SU-DHL-6 (cell line): ENCODE data around the gene CHD6.

Source experiments
- H2AFZ ChIP-seq: fragments of 200-600 bp; sonication (generic); 2 replicates; pipeline ENCODE4 v1.6.1; 2014; ENCODE audit warnings: low read depth, mild to moderate bottlenecking, moderate library complexity, mixed read lengths, antibody characterized with exemption, low read length; ENCODE audit not compliant: severe bottlenecking
- H3F3A ChIP-seq: fragments of 200-600 bp; shearing (Covaris generic); 2 replicates; pipeline ENCODE4 v1.6.0; 2016; ENCODE audit warnings: antibody characterized with exemption, mild to moderate bottlenecking; ENCODE audit not compliant: insufficient read depth
- H3K27ac ChIP-seq: fragments of 200-600 bp; sonication (generic); 2 replicates; pipeline ENCODE4 v1.5.1; 2016; ENCODE audit warnings: low read depth, mild to moderate bottlenecking, low read length, moderate library complexity, mixed read lengths
- H3K27me3 ChIP-seq: fragments of 200-600 bp; sonication (generic), shearing (Covaris generic); 2 replicates; pipeline ENCODE4 v1.6.0; 2014; ENCODE audit warnings: mild to moderate bottlenecking, low read length
- H3K36me3 ChIP-seq: fragments of 200-600 bp; sonication (generic); 2 replicates; pipeline ENCODE4 v1.6.1; 2014; ENCODE audit warnings: mild to moderate bottlenecking, low read length, mixed read lengths
- H3K4me2 ChIP-seq: fragments of 300-600, 200-600 bp; shearing (Covaris generic), sonication (generic); 2 replicates; pipeline ENCODE4 v1.6.0; 2014; ENCODE audit warnings: low read length, low read depth, mild to moderate bottlenecking; ENCODE audit not compliant: poor library complexity, severe bottlenecking
- H3K4me3 ChIP-seq: fragments of 200-600 bp; sonication (generic); 2 replicates; pipeline ENCODE4 v1.5.1; 2014; ENCODE audit warnings: antibody characterized with exemption, low read length, mild to moderate bottlenecking, mixed read lengths; ENCODE audit not compliant: insufficient read depth, poor library complexity, severe bottlenecking
- H3K79me2 ChIP-seq: fragments of 200-600 bp; sonication (generic); 2 replicates; pipeline ENCODE4 v1.6.1; 2014; ENCODE audit warnings: mild to moderate bottlenecking, low read length, moderate library complexity; ENCODE audit not compliant: insufficient read depth
- H3K9ac ChIP-seq: fragments of 200-600 bp; sonication (generic); 2 replicates; pipeline ENCODE4 v1.7.0; 2014; ENCODE audit warnings: mild to moderate bottlenecking, low read length
- H3K9me2 ChIP-seq: fragments of 200-600 bp; sonication (generic); replicated peaks from 2 replicates; pipeline ENCODE4 v1.6.1; 2014; ENCODE audit warnings: low read length; ENCODE audit not compliant: insufficient read depth
- H3K9me3 ChIP-seq: fragments of 200-600 bp; sonication (generic); 2 replicates; pipeline ENCODE4 v1.6.1; 2014; ENCODE audit warnings: low read length, mixed read lengths; ENCODE audit not compliant: insufficient read depth
- H4K20me1 ChIP-seq: fragments of 200-600 bp; sonication (generic); 2 replicates; pipeline ENCODE4 v1.6.1; 2014; ENCODE audit warnings: low read depth, mild to moderate bottlenecking, antibody characterized with exemption, low read length, moderate library complexity, mixed read lengths
- CTCF ChIP-seq: fragments of 200-600 bp; sonication (generic); IDR thresholded peaks from one replicate; pipeline ENCODE4 v1.5.1; 2017; ENCODE audit warnings: antibody characterized with exemption, mild to moderate bottlenecking, low read length, moderate library complexity; ENCODE audit not compliant: insufficient read depth, poor library complexity, severe bottlenecking
- EZH2phosphoT487 ChIP-seq: fragments of 200-600 bp; sonication (generic), shearing (Covaris generic); conservative IDR thresholded peaks from 2 replicates; pipeline ENCODE4 v1.6.1; 2018; ENCODE audit warnings: mild to moderate bottlenecking, antibody characterized with exemption, low read length, moderate library complexity, mixed read lengths

Gene CHD6

DNA sequence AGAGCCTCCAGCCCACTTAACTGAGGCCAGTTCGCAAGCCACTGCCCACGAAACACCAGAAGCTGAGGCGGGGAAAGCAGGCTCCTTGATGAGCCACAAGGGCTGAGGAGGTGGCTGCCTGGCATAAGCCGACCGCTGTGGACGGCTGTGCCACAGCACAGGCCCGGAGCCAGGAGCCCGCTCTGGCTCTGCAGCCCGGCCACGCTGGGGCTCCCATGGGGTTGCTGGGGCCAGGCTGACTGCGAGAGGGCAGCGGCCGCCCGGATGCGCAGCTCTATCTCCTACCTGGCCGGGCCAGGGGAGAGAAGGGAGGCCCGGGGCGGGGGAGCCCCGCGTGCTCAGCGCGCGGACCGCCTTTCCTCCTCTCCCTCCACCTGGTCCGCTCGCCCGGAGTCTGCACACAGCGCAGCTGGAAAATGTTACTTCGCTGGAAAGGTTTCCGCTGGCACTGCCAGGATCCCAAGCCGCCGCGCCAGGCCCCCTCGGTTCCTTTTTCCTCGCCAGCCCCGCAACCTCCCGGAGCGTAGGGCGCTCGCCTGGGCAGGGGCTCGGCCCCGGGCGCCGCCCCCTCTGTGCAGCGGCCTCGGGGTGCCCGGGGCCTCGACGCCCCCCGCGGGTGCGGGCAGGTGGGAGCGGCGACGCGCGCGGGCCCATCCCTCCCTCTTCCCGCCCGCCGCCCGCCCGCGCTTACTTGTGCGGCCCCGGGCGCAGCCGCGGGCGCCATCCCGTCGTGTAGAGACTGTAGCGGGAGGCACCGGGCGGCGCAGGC is 252.2 kb downstream of the CHD6 start:
- Histone ChIP-seq H3K36me3 (no peaks in the 10 kb centered on the region), H3K27me3 (no peaks in the 10 kb centered on the region), H3F3A (no peaks in the 10 kb centered on the region), H3K9me2 (no peaks in the 10 kb centered on the region), H3K9ac (no peak overlapping the region), H3K4me2 (no peak overlapping the region), H3K4me3 (no peak overlapping the region), H4K20me1 (no peaks in the 10 kb centered on the region), H3K79me2 (no peaks in the 10 kb centered on the region), H3K27ac (no peak overlapping the region), H2AFZ (no peak overlapping the region), H3K9me3 (no peaks in the 10 kb centered on the region)
- TF ChIP-seq EZH2phosphoT487 (no peak), CTCF (no peak)

DNA sequence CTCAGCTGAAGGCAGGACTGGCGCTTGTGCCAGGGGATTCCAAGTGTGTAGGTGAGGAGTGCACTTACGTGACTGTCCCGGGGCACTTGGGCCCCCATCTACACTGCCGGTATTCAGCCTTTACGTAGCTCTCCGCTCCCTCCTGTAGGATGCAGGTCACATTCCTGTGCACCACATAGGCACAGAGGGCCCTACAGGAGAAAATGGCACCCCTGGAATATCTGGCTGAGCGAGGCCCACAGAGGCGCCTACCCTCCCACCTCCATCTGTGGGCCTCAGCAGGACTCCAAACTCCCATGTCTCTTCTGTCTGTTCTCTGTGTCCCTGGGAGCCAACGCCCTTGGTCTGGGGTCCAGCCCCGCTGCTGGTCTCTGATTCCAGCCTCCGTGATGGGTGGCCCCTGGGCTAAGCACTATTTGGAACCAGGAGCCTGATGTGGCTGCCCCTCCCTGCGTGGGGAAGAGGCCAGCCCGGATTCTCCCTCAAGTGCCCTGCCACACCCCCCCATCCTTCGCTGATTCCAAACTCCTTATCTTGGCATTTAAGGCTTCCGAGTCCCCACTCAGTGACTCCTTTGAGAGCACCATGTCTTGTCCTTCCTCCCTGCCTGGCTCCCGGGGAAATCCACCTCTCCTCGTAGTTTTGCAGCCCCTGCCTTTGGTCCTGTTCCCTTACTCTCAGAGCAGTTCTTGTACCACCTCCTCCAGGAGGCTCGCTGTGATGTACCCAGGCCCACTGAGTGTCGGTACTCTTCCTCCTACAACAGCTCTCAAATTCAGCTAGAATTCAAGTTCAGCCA is 253.0 kb downstream of the CHD6 start:
- H2AFZ ChIP-seq, result no peak overlapping the region
- no peak overlapping the region for H3K4me2 ChIP-seq

DNA sequence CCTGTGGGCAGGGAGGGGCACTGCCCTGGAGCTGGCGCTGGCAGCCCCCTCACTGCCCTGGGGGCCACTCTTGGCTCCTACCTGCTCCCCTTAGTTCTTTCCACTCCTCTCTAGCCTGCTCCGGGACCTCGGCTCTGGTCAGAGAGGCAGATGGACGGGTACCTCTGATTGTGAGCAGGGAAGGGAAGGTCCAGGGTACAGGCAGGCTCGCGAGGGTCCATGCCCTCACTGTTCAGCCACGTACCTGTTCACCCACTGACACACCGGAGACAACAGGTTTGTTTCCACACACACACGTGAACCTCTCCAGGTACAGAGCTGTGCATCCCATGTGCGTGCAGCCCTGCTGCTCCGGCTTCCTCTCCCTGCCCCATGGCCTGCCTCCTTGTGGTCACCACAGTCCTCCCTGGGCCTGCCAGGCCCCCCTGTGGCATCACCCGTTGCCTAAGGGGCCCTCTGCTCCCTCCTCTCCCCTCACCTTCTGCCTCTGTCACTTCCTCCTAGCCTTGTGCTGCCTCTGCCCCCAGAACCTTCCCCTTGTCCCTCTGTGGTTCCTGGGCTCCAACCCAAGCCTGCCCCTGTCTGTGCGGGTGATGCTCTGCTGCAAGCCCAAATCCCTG is 253.8 kb downstream of the CHD6 start:
- Histone ChIP-seq H4K20me1 (no peaks in the 10 kb centered on the region), H3K4me3 (no peak overlapping the region), H3K9ac (no peak overlapping the region), H2AFZ (no peak overlapping the region), H3K27me3 (no peaks in the 10 kb centered on the region), H3K79me2 (no peaks in the 10 kb centered on the region), H3F3A (no peaks in the 10 kb centered on the region), H3K4me2 (no peak overlapping the region), H3K27ac (no peak overlapping the region), H3K9me2 (no peaks in the 10 kb centered on the region), H3K9me3 (no peaks in the 10 kb centered on the region), H3K36me3 (no peaks in the 10 kb centered on the region)
- TF ChIP-seq CTCF (no peak), EZH2phosphoT487 (no peak)

More for the DNA sequence above, 253.0 kb downstream of the CHD6 start:
- Histone ChIP-seq H3K4me3 (no peak overlapping the region), H3K9me2 (no peaks in the 10 kb centered on the region), H3K27ac (no peak overlapping the region), H3K27me3 (no peaks in the 10 kb centered on the region), H3K9me3 (no peaks in the 10 kb centered on the region), H4K20me1 (no peaks in the 10 kb centered on the region), H3K9ac (no peak overlapping the region), H3F3A (no peaks in the 10 kb centered on the region), H3K36me3 (no peaks in the 10 kb centered on the region), H3K79me2 (no peaks in the 10 kb centered on the region)
- TF ChIP-seq EZH2phosphoT487 (no peak), CTCF (no peak)
